ENCODE measurements around the gene COG1.

GRCh38 chr17:73199751-73200317 is 7.0 kb downstream of the COG1 start:
- no peak for TF ChIP-seq MXI1 (IDR thresholded peaks at IDR 0.05; ENCODE audit: low read depth, low read length)
- TF ChIP-seq JUND (IDR thresholded peaks at IDR 0.05; ENCODE audit: borderline replicate concordance, low read depth, low read length): no peak
- no peak for TF ChIP-seq JUND (tag; IDR thresholded peaks at IDR 0.05; ENCODE audit: borderline replicate concordance, low read depth, low read length)
- no peak for TF ChIP-seq NFATC3 (IDR thresholded peaks at IDR 0.05)
- no peak for TF ChIP-seq ZFP36 (IDR thresholded peaks at IDR 0.05; ENCODE audit: low read depth, low read length, partially characterized antibody)
- no peak for TF ChIP-seq MYC (IDR thresholded peaks at IDR 0.05; ENCODE audit: low read depth, low read length)
- no peak for TF ChIP-seq MYC (CRISPR knock-in tag; IDR thresholded peaks at IDR 0.05; ENCODE audit: borderline replicate concordance, low read depth)
- TF ChIP-seq CAMTA2 (CRISPR knock-in tag; conservative IDR thresholded peaks at IDR 0.05): no peak
- no peak for TF ChIP-seq ASH1L (IDR thresholded peaks at IDR 0.05; ENCODE audit: borderline replicate concordance, low read depth, partially characterized antibody)
- TF ChIP-seq CTCF (IDR thresholded peaks at IDR 0.05 in 2 of 3, conservative IDR thresholded peaks at IDR 0.05 in 1 of 3; ENCODE audit: insufficient read depth in 2 of 3, low read depth in 1 of 3, low read length in 3 of 3): no peak
- no peak for TF ChIP-seq E2F4 (CRISPR knock-in tag; IDR thresholded peaks at IDR 0.05; ENCODE audit: low read depth)
- no peak for TF ChIP-seq SNAPC5 (CRISPR knock-in tag; IDR thresholded peaks at IDR 0.05)
- no peak for TF ChIP-seq BRCA1 (IDR thresholded peaks at IDR 0.05)
- no peak for TF ChIP-seq BRCA1 (CRISPR knock-in tag; IDR thresholded peaks at IDR 0.05)
- TF ChIP-seq CEBPB (tag; IDR thresholded peaks at IDR 0.05): no peak
- TF ChIP-seq IRF2 (CRISPR knock-in tag; IDR thresholded peaks at IDR 0.05): no peak

All from K562 (cell line).